Mesenchymal stem cell (in vitro differentiated cells and primary cell): ENCODE results near the gene HAX1.
"Not testable (repeated sequence)": the region's sequence is repeated elsewhere in the genome, so short reads cannot be mapped to it uniquely, and the experiment has no call there.

Experiments used
- DNase-seq: peaks from one replicate; pipeline ENCODE4 v3.0.0-alpha.2; 2013
- H2AFZ ChIP-seq: one replicate; pipeline ENCODE4 v1.6.1; 2013; ENCODE audit warnings: low read depth, mild to moderate bottlenecking, control low read depth, inconsistent platforms, low read length, moderate library complexity
- H2AK5ac ChIP-seq: 2 replicates; pipeline ENCODE4 v1.6.1; 2013; ENCODE audit warnings: low read length, moderate library complexity, mild to moderate bottlenecking, inconsistent platforms; ENCODE audit not compliant: severe bottlenecking
- H2BK120ac ChIP-seq: one replicate; pipeline ENCODE4 v1.6.1; 2013; ENCODE audit warnings: low read depth, mild to moderate bottlenecking, inconsistent platforms, low read length, moderate library complexity
- H2BK12ac ChIP-seq, 2 experiments: one replicate each; pipeline ENCODE4 v1.6.1; 2013; ENCODE audit warnings: inconsistent platforms in 2 of 2, low read length in 2 of 2, mild to moderate bottlenecking in 2 of 2, moderate library complexity in 2 of 2, control low read depth in 1 of 2
- H2BK15ac ChIP-seq: one replicate; pipeline ENCODE4 v1.6.1; 2013; ENCODE audit warnings: mild to moderate bottlenecking, low read depth, inconsistent platforms; ENCODE audit not compliant: poor library complexity, severe bottlenecking
- H2BK5ac ChIP-seq: 2 replicates; pipeline ENCODE4 v1.6.1; 2013; ENCODE audit warnings: low read depth, mild to moderate bottlenecking, low read length, control low read depth, inconsistent platforms; ENCODE audit not compliant: poor library complexity, severe bottlenecking
- H3K14ac ChIP-seq, 2 experiments: one replicate each; pipeline ENCODE4 v1.6.1; 2013; ENCODE audit warnings: inconsistent platforms in 2 of 2, low read length in 2 of 2, control low read depth in 1 of 2, mild to moderate bottlenecking in 1 of 2, moderate library complexity in 1 of 2
- H3K18ac ChIP-seq, 2 experiments: one replicate each; pipeline ENCODE4 v1.6.1; 2013; ENCODE audit warnings: inconsistent platforms in 2 of 2, low read length in 2 of 2, control low read depth in 1 of 2, low read depth in 1 of 2, mild to moderate bottlenecking in 1 of 2
- H3K23ac ChIP-seq, 2 experiments: one replicate each; pipeline ENCODE4 v1.6.1; 2013; ENCODE audit warnings: inconsistent platforms in 2 of 2, low read length in 2 of 2, mild to moderate bottlenecking in 2 of 2, moderate library complexity in 2 of 2, control low read depth in 1 of 2
- H3K27ac ChIP-seq: 2 replicates; pipeline ENCODE4 v1.5.1; 2013; ENCODE audit warnings: mild to moderate bottlenecking, moderate library complexity, low read length, control low read depth, inconsistent platforms; ENCODE audit not compliant: poor library complexity, severe bottlenecking
- H3K27me3 ChIP-seq, 2 experiments: 2 replicates each; pipeline versions ENCODE4 v1.6.1 to v1.7.0; 2013; ENCODE audit warnings: low read length in 2 of 2, mild to moderate bottlenecking in 2 of 2, moderate library complexity in 2 of 2, control low read depth in 1 of 2, inconsistent platforms in 1 of 2; ENCODE audit not compliant: control insufficient read depth in 1 of 2, insufficient read depth in 1 of 2
- H3K36me3 ChIP-seq, 2 experiments: 2 replicates each; pipeline versions ENCODE4 v1.6.1 to v1.7.0; 2013; ENCODE audit warnings: low read length in 2 of 2, control low read depth in 1 of 2, inconsistent platforms in 1 of 2, low read depth in 1 of 2, mild to moderate bottlenecking in 1 of 2; ENCODE audit not compliant: insufficient read depth in 2 of 2, control insufficient read depth in 1 of 2
- H3K4ac ChIP-seq, 2 experiments: one replicate each; pipeline ENCODE4 v1.6.1; 2013; ENCODE audit warnings: inconsistent platforms in 2 of 2, low read length in 2 of 2, mild to moderate bottlenecking in 2 of 2, moderate library complexity in 2 of 2, control low read depth in 1 of 2, low read depth in 1 of 2
- H3K4me1 ChIP-seq: 2 replicates; pipeline ENCODE4 v1.6.1; 2013; ENCODE audit warnings: low read depth, low read length, control low read depth; ENCODE audit not compliant: control insufficient read depth, insufficient read depth
- H3K4me2 ChIP-seq: 2 replicates; pipeline ENCODE4 v1.6.1; 2013; ENCODE audit warnings: low read length, mild to moderate bottlenecking, inconsistent platforms; ENCODE audit not compliant: poor library complexity, severe bottlenecking
- H3K4me3 ChIP-seq, 2 experiments: 2 replicates each; pipeline versions ENCODE4 v1.5.1 to v1.7.0; 2013; ENCODE audit warnings: low read length in 2 of 2, mild to moderate bottlenecking in 2 of 2, control low read depth in 1 of 2, low read depth in 1 of 2; ENCODE audit not compliant: insufficient read depth in 1 of 2
- H3K79me1 ChIP-seq: replicated peaks from 2 replicates; pipeline ENCODE4 v1.6.1; 2013; ENCODE audit warnings: mild to moderate bottlenecking, control low read depth, low read length, inconsistent platforms; ENCODE audit not compliant: poor library complexity, severe bottlenecking
- H3K9ac ChIP-seq: 2 replicates; pipeline ENCODE4 v1.7.0; 2013; ENCODE audit warnings: mild to moderate bottlenecking, low read length, moderate library complexity
- H3K9me3 ChIP-seq: 2 replicates; pipeline ENCODE4 v1.7.0; 2013; ENCODE audit warnings: mild to moderate bottlenecking, low read length; ENCODE audit not compliant: control insufficient read depth
- H4K8ac ChIP-seq: one replicate; pipeline ENCODE4 v1.6.1; 2013; ENCODE audit warnings: inconsistent platforms, mild to moderate bottlenecking, low read length, moderate library complexity
- H4K91ac ChIP-seq: one replicate; pipeline ENCODE4 v1.6.1; 2013; ENCODE audit warnings: mild to moderate bottlenecking, low read length, inconsistent platforms
- WGBS: methylation state at CpG from one replicate; pipeline ENCODE4 v1.1.7; 2013; ENCODE audit warnings: mixed read lengths; 5-methylcytosine and 5-hydroxymethylcytosine counted together

Gene HAX1

GRCh38 chr1:154231112-154231511 lies 41.3 kb upstream of the HAX1 start:
- not testable (repeated sequence) for H3K9ac ChIP-seq, H3K4me2 ChIP-seq, H3K14ac ChIP-seq, H2AK5ac ChIP-seq, H3K23ac ChIP-seq, H3K18ac ChIP-seq, H3K27me3 ChIP-seq, H4K8ac ChIP-seq, H2AFZ ChIP-seq, H3K27ac ChIP-seq, DNase-seq, H3K9me3 ChIP-seq, H3K4me1 ChIP-seq, H2BK120ac ChIP-seq, H4K91ac ChIP-seq, H2BK12ac ChIP-seq, H3K4me3 ChIP-seq, H2BK15ac ChIP-seq, H2BK5ac ChIP-seq, H3K4ac ChIP-seq
- 100% methylated on average over 2 of the region's 3 CpGs for WGBS
- H3K79me1 ChIP-seq, result peaks cover 26% of the 10 kb centered on the region
- peaks cover 59 to 96% of the 10 kb centered on the region in 2 experiments for H3K36me3 ChIP-seq

- not testable (repeated sequence) for H4K91ac ChIP-seq, H2BK120ac ChIP-seq, H3K4me3 ChIP-seq, H3K9me3 ChIP-seq, H4K8ac ChIP-seq, H3K27ac ChIP-seq, H3K23ac ChIP-seq, H2BK12ac ChIP-seq, H3K4ac ChIP-seq, H2BK5ac ChIP-seq, H3K4me2 ChIP-seq, H2AK5ac ChIP-seq, H2AFZ ChIP-seq, H3K9ac ChIP-seq, H3K14ac ChIP-seq, H3K18ac ChIP-seq, H3K4me1 ChIP-seq, DNase-seq, H3K27me3 ChIP-seq, H2BK15ac ChIP-seq
- WGBS, result 98% methylated on average over 12 of the region's 12 CpGs
- Histone ChIP-seq H3K79me1 (peaks cover 28% of the 10 kb centered on the region), H3K36me3 (peaks cover 57 to 97% of the 10 kb centered on the region in 2 experiments)
Measured at GRCh38 chr1:154233127-154233526, 39.3 kb upstream of the HAX1 start.

- H3K4ac ChIP-seq, result no peak overlapping the region
- no peak overlapping the region for H3K14ac ChIP-seq
- no peak overlapping the region for H3K4me2 ChIP-seq
- H3K9me3 ChIP-seq, result no peaks in the 10 kb centered on the region
- DNase-seq, result no peak
- H3K4me3 ChIP-seq, result no peak overlapping the region
- no peak overlapping the region for H4K8ac ChIP-seq
- H2BK12ac ChIP-seq, result no peak overlapping the region
- H2BK120ac ChIP-seq, result no peak overlapping the region
- H4K91ac ChIP-seq, result no peak overlapping the region
- no peak overlapping the region for H2AFZ ChIP-seq
- H2AK5ac ChIP-seq, result no peak overlapping the region
- peaks cover 43 to 93% of the 10 kb centered on the region in 2 experiments for H3K36me3 ChIP-seq
- H3K18ac ChIP-seq, result no peak overlapping the region
- H3K9ac ChIP-seq, result no peak overlapping the region
- H2BK15ac ChIP-seq, result no peak overlapping the region
- H2BK5ac ChIP-seq, result no peak overlapping the region
- H3K23ac ChIP-seq, result no peak overlapping the region
- H3K27ac ChIP-seq, result no peak overlapping the region
- 100% methylated on average over 4 of the region's 4 CpGs for WGBS
- H3K4me1 ChIP-seq, result no peaks in the 10 kb centered on the region
- H3K79me1 ChIP-seq, result peaks cover 22% of the 10 kb centered on the region
- H3K27me3 ChIP-seq, result no peaks in the 10 kb centered on the region
Measured at GRCh38 chr1:154236855-154237254, 35.6 kb upstream of the HAX1 start.

GRCh38 chr1:154237435-154237834 lies 35.0 kb upstream of the HAX1 start:
- no peak overlapping the region for H3K4me3 ChIP-seq
- H4K8ac ChIP-seq, result no peak overlapping the region
- no peaks in the 10 kb centered on the region for H3K27me3 ChIP-seq
- no peaks in the 10 kb centered on the region for H3K4me1 ChIP-seq
- peaks cover 22% of the 10 kb centered on the region for H3K79me1 ChIP-seq
- no peak overlapping the region for H3K14ac ChIP-seq
- H2AK5ac ChIP-seq, result no peak overlapping the region
- no peak overlapping the region for H2AFZ ChIP-seq
- H2BK120ac ChIP-seq, result no peak overlapping the region
- no peak overlapping the region for H2BK5ac ChIP-seq
- H3K9ac ChIP-seq, result no peak overlapping the region
- H3K18ac ChIP-seq, result no peak overlapping the region
- no peak overlapping the region for H2BK15ac ChIP-seq
- H3K27ac ChIP-seq, result no peak overlapping the region
- 100% methylated on average over 2 of the region's 2 CpGs for WGBS
- peaks cover 39 to 93% of the 10 kb centered on the region in 2 experiments for H3K36me3 ChIP-seq
- no peak for DNase-seq
- no peak overlapping the region for H4K91ac ChIP-seq
- H3K4ac ChIP-seq, result no peak overlapping the region
- no peak overlapping the region for H3K23ac ChIP-seq
- H3K4me2 ChIP-seq, result no peak overlapping the region
- H2BK12ac ChIP-seq, result no peak overlapping the region
- no peaks in the 10 kb centered on the region for H3K9me3 ChIP-seq
